DND-41 (cell line): ENCODE data around the gene DYNC1I1.

Source experiments
- EZH2 ChIP-seq: IDR thresholded peaks from 3 replicates; pipeline ENCODE4 v1.6.1; 2012; ENCODE audit warnings: borderline replicate concordance, low read depth, mild to moderate bottlenecking, moderate library complexity, low read length, inconsistent platforms; ENCODE audit not compliant: severe bottlenecking
- TF ChIP-seq, protein P1 (sequence below): IDR thresholded peaks from 2 replicates; pipeline ENCODE4 v1.5.1; 2012; ENCODE audit warnings: borderline replicate concordance, low read length, moderate library complexity, mild to moderate bottlenecking; ENCODE audit not compliant: poor library complexity, severe bottlenecking; ENCODE audit errors: extremely low read depth

- no peak for TF ChIP-seq EZH2
- TF ChIP-seq, protein P1, sequence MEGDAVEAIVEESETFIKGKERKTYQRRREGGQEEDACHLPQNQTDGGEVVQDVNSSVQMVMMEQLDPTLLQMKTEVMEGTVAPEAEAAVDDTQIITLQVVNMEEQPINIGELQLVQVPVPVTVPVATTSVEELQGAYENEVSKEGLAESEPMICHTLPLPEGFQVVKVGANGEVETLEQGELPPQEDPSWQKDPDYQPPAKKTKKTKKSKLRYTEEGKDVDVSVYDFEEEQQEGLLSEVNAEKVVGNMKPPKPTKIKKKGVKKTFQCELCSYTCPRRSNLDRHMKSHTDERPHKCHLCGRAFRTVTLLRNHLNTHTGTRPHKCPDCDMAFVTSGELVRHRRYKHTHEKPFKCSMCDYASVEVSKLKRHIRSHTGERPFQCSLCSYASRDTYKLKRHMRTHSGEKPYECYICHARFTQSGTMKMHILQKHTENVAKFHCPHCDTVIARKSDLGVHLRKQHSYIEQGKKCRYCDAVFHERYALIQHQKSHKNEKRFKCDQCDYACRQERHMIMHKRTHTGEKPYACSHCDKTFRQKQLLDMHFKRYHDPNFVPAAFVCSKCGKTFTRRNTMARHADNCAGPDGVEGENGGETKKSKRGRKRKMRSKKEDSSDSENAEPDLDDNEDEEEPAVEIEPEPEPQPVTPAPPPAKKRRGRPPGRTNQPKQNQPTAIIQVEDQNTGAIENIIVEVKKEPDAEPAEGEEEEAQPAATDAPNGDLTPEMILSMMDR: no peak
Observed at GRCh38 chr7:96114190-96114589, 341.8 kb downstream of the DYNC1I1 start.
